Lung microvascular endothelial cell (primary cell): Measurements from ENCODE around the gene EPHA2. TPM values are rescaled to one million over a fixed set of nuclear protein-coding genes. Genes with fewer than 3 reads are reported as not detected.
A peak's percentile ranks its signal among the peaks of the same experiment; 100 is the strongest.

Experiments used
- DNase-seq, 2 donors: peaks; one replicate each; pipeline versions ENCODE4 v3.0.0 to v3.0.0-alpha.2; 2010; ENCODE audit warnings: low read depth in 2 of 2
- total RNA-seq: library from RNA; depleted of rRNA; stranded (reverse); fragments of >200 nt; gene quantifications from 2 replicates; pipeline ENCODE4 v1.2.1, GENCODE V29; 2014

The EPHA2 gene
- total RNA-seq, 1 donor from 2014 or later = 122 TPM

DNA sequence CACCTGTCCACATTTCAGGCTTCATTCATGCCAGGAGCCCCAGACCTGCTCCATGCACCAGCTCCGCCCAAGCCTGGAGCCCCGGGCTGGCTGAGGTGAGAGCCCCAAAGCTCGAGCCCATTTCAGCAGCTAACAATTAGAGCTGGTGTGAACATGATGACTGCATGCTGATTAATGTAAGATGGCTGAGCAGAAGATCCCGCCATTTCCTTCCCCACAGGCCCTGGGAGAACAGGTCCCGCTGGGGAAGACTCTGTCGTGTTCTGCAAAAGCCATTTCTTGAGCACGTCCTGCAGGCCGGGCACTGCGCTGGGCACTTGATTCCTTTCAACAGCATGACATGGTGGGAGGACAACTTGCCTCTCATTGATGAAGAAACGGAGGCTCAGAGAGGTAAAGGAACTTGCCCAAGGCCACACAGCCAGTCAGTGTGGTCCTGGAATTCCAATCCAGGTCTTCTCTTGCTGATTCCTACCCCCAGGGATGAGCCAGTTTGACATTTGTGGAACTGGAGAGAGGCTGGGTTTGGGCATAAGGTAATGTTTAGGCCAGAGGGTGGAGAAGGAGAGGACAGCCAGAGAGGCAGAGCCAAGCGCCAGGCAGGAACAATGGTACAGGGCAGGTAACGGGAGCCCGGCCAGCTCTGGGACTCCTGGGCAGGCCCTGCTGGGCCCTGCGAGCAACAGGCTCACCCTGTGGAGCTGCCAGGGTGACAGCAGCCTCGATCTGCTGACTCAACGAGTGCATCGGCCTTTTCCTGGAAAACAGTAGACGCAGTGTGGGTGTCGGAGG is 28.1 kb upstream of the EPHA2 start:
- DNase-seq = no peak

DNA sequence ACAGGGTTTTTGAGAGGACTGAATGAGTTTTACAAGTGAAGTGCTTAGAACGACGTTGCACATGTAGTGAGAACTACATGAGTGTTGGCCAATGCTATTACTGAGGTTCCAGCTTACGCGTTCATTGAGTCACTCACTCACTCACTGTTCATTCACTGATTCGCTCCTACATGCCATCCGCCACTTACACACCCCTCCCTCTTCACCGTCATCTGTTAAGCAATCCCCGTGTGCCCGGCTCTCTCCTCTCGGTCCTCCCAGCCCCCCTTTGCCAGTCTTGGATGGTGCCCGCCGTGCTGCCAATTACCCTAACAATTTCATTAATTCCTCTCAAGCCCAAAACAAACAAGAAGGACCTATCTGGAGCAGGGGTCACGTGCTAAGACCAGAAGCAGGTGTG is 27.3 kb upstream of the EPHA2 start:
- DNase-seq = peak; percentile 43 to 53

DNA sequence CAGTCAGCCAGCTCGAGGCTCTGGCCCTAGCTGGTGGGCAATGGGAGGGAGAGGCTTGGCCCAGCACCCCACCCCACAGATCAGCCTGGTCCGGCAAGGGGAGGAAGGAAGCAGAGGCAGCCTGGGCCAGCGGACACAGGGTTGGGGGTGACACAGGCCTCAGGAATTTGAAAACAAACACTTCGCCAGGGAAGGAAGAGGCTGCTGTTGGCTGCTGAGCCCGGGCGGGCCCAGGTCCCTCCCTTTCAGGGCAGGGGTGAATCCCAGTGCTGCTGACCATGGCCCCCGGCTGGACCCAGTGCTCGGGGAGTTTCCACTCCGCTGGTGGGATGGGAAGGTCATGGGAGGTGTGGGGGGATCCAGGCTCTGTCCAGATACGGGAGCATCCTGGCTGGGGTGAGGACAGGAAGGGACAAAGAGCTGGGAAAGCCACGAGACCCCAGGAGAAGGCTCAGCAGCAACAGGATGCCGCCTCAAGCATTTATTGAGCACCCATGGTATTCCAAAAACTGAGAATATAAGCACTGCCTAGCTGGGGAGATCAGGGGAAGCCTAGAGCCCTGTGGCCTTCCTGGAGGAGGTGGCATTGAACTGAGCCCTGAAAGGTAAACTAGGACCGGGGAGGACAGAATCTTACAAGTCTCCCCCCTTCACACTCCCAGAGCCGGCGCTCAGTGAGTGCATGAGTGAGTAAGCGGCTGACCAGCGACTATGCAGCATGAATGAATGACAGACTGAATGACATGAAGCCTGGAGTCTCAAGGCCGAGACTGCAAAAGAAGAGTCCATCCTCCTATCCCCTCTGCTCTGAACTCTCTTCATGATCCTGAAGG is 26.2 kb upstream of the EPHA2 start:
- peak; percentile 84 to 95 for DNase-seq

DNA sequence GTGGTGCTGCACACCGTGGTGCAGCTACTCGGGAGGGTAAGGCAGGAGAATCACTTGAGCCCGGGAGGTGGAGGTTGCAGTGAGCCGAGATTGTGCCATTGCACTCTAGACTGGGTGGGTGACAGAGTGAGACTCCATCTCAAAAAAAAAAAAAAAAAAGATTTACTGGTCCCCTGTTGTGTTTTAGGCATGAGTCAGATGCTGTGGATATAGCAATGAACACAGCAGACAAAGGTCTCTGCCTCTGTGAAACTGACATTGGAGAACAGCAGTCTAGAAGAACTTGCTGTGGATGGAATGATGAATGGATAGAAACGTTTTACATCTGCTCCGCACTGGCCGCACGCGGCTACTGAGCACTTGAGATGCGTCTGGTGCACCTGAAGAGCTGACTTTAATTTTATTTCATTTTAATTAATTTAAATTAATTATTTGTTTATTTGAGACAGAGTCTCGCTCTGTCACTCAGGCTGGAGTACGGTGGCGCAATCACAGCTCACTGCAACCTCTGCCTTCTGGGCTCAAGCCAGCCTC is 24.5 kb upstream of the EPHA2 start:
- DNase-seq = no peak

DNA sequence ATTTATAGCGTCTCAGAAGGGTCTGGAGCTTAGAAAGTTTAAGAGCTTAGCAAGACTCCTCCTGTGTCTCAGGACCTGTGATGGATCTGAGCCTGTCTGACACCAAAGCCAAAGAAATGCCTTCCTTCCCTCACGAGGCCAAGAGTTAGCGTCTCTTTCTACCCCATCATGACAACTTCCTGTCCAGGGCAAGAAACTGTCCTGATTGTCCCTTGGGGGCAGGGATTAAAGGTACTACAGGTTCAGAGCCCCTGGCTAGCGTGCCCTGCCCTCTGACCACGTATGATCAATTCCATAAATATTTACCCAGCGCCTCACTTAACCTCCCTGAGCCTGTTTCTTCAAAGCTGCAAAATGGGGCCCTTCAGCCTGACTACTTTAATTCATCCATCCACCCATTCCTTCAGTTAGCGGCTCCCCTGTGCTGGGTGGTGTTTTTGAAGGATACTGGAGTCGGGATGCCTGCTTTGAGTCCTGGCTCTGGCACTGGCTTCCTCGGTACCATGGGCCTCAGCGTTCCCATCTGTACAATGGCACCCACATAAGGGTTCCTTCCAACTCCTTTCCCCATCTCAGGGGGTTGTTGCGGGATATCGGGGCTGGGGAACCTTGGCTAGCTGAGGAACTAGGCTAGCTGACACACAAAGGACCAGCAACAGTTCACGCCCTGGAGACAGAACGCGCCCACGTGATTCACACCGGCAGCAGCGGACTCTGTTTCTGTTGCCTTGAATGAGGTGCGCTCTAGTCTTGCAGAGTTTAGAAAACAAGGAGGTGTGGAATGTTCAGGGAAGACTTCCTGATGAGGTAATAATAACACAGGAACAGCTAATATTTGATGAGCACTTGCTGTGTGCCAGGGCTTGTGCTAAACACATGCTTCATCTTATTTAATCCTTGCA is 23.0 kb upstream of the EPHA2 start:
- DNase-seq = no peak

DNA sequence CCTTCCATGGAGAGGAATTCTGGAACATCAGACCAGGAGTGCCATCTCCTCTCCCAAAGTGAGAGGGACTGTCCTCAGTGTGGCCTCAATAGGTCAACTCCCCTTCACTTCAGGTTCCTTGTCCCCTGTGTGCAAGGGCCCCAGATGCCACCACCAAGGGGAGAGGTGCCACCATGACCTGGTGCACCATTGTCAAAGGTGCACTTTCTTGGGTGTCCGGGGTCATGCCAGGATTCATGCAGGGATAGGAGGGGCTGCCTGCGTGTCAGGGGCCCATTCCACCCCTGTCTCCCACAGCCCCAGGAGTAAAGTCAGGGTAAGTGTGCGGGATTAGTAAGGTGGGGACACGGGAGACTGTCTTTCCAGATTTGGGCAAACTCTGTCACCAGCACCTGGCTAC is 21.4 kb upstream of the EPHA2 start:
- DNase-seq = no peak

DNA sequence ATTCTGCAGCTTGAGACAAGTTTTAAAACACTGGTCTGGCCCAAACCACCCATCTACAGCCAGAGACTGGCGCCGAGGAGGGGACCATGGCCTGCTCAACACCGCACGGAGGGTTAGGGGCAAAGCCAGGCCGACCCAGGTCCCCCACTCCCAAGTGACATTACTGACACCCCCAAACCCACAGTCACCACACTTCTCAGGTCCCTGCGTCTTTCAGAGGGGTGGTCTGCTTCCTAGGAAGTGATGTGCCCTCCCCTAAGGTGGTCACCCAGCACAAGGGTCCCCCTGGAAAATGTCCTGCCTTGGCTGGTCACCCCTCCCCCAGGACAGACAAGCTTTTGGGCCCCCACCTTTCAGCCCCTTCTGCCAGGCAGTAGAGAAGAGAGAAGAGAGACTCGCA is 20.8 kb upstream of the EPHA2 start:
- no peak for DNase-seq

DNA sequence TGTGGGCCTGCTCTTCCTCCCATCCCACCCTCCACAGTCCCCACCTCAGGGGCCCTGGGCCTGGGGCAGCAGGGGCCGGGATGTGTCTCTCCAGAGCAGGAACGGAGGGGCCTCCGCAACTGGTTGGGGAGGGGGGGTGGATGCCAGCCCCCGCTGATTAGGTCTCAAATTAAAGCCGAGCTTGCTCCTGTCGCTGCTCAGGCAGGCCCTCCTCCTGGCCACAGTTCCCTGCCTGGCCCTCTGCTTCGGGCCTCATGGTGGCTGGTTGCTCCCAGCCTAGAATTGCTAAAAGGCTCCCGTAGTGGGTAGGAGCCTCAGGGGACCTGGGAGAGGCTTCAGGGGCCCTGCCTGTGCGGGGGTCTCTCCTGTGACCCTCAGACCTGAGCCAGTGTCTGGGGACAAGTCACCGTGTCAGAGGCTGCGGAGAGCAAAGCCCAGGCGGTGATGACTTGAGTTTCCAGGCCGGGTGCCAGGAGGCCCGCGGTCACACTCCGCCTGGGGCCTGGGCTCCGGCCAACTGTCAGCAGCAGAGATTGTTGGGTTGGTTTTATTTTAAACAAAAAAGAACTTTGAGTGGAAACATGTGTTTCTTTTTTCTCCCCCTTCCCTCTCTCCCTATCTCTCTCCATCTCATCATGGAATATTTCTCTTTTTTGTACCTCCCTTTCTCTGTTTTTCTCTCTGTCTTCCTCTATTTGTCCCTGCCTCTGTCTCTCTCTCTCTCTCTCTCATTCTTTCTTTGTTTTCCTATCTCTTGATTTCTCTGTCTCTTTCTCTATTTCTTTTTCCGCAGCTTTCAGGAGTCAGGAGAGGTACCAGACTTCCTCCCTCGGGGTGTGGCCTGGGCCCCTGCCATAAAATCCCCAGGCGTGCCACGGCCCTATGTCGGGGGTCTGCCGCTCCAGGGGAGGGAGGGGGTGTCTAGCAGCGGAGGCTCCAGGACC is 20.0 kb upstream of the EPHA2 start:
- DNase-seq = peak; percentile 87 to 90

DNA sequence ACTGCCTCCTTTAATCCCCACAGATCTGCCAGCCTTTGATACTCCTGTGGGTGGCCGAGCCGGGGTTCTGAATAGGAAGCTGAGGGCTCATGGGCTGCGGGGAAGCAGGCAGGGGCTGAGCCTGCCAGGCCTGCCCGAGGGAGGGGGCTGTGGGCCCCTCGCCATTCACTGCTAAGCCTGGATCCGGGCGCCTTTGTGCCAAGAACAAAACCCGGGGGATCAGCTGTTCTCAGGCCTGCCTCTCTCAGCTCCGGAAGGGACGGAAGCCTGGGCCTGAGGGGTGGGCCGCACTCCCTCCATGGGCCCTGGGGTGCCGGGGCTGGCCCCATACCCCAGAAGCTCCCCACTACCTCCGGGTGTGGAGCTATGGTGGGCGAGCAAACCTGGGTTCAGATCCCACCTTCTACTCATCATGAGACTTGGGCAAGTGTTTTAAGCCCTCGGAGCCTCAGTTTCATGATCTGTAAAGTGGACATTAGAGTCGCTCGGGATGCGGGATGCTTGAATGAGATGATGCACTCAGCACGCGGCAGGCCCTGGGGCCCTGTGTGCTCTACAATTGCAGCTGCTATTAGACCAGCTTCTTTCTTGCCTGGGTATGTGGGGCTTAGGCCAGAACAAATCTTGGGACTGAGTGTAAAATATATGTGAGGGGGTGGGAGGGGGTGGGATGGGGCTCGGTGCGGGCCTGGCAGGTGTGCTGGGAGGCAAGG is 19.2 kb upstream of the EPHA2 start:
- no peak for DNase-seq

DNA sequence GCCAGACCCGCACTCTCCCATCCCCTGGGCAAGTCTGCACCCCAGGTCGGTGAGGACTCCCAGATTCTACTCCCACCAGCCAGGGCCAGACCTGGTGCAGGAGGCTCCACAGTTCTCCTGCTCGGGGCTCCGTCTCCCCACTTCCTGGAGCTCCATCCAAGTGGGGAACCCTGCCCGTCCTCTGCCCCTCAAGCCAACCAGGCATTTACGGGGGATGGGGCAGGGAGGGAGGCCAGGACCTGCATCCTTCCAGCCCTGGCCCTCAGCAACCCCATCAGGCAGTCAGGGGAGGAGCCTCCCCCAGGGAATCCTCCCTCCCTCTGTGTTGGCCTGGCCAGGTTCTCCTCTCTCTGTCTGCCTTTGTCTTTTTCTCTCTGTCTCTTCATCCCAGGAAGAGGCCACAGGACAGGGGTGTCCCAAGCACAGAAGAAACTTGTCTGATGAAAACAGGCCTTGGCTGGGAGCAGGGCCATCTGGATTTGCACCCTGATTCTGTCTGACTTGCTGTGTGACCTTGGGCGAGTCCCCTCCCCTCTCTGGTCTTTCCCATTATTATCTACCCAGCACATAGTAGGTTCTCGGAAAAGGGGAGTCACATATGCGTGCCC is 18.5 kb upstream of the EPHA2 start:
- no peak for DNase-seq

DNA sequence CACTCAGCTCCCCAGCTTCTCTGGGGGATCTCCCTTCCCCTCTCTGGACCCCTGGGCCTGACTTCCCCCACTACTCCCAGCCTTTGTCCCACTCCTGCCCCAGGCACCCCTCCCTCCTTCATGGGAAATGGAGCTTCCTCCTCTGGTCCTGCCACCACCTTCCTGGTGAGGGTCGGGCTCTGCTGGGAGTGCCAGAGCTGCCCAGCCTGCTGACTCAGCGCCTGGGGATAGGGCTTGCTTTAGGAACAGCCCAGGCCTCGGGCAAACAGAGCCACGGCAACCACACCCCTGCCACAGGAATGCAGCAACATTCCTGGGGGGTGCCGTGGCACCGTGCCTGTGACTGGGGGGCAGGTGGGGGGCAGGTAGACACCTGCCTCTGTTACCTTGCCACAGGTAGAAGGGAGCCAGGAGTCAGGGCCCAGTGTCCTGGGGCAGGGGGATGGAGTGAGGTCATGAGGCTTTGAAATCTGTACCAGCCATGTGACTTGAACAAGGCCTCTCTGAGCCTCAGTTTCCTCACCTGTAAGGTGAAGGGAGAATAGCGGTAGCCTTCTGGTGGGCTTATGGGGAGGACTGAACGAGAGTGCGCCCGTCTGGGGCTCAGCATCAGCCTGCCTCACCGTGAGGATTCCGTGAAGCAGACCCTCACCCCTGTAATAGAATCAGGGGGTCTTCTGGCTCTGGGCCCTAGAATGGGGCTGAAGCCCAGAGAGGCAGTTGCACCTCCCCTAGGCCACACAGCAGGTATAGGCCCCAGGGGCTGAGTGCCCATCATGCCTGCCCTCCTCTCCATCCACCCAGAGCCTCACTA is 17.8 kb upstream of the EPHA2 start:
- peak in 1 of 2 donors; percentile 49 for DNase-seq

DNA sequence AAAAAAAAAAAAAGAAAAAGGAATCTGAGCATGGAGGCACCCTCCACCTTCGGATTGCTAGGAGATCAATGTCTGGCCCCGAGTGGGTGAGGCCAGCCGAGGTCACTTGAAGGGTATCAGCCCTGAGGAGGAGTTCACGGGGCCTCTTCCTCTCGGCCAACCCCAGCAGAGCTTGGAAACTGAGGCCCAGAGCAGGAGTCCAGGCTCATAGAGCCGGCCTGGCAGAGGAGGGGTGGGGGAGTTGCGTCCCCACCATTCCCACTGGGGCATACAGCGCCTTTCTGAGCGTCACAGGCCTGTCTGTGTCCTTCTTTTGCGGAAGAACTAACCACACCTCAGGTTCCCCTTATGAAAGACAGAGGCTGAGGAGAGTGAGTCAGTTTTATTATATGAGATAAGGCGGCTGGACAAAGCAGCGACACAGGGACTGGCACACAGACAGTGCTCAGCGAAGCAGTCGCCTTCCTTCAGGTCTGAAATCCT is 17.1 kb upstream of the EPHA2 start:
- DNase-seq = peak in 1 of 2 donors; percentile 39

DNA sequence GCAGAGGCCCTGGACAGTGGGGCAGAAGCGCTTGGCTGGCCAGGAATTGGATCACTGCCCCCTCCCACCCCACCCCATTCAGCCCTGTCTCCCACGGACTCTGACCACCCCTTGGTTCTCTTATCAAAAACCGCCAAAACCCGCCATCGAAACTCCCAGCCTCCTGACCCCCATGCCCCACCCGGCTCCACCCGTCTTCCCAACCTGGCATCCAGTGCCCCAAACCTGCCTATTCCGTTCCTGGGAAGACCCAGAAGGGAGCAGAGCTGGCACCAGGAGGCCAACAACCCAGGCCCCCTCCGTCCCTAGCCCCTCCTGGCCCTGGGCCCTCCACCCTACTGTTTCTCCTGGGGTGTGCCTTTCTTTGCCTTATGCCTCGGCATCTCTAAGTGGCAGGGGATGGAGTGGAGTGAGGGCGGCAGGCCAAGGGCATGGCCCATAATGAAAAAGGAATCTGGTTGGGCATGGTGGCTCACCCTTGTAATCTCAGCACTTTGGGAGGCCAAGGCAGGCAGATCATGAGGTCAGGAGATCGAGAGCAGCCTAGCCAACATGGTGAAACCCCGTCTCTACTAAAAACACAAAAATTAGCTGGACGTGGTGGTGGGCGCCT is 16.5 kb upstream of the EPHA2 start:
- no peak for DNase-seq

DNA sequence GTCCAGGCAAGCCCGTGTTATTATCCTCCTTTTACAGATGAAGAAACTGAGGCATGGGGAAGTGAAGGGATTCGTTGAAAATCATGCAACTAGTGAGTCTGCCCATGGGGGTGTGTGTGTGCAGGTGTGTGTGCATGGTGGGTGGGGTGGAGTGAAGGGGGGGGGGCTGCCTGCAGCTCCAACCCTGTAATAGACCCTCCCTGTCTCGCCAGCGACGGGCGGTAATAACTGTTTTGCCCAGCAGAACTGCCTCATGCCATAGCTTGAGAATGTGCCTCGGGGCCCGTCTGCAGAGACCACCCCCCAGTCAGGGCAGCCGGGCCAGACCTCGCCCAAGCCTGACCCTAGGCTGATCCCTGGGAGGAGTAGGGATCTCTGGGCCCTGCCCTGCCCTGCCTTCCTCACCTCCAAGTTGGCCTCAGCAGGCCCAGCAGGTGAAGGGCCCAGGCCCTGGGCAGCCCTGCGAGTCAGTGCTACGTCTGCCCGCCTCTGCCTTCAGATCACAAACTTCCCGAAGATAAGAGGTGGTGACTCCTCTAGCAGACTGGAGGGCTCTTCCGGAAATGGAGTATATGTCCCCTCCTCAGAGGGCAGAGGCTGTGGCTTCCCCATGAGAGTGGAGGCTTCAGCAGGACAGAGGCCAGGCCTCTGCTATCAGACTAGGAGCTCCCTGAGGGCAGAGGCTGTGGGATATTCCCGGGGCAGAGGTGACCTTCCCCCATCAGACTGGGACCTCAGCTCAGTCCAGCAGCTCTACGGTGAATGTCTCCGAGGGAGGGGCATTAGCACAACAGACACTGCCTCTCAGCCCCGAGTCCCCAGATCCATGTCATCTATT is 15.7 kb upstream of the EPHA2 start:
- no peak for DNase-seq

DNA sequence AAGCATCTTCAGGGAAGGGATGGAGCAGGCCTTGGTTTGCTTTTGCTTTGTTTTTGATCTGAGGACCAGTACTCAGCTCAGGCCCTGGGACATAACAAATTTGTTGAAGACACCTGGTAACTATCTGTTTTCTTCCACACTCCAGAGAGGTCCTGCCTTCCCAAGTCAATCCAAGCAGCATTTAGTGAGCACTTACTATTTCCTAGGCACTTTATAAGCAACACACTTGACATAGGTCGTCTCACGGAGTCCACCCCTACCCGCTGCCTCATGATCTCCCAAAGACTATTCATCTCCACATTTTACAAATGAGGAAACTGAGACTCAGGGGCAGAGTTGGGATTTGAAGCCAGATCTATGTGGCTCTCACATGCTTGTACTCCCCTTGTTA is 14.4 kb upstream of the EPHA2 start:
- DNase-seq = no peak

DNA sequence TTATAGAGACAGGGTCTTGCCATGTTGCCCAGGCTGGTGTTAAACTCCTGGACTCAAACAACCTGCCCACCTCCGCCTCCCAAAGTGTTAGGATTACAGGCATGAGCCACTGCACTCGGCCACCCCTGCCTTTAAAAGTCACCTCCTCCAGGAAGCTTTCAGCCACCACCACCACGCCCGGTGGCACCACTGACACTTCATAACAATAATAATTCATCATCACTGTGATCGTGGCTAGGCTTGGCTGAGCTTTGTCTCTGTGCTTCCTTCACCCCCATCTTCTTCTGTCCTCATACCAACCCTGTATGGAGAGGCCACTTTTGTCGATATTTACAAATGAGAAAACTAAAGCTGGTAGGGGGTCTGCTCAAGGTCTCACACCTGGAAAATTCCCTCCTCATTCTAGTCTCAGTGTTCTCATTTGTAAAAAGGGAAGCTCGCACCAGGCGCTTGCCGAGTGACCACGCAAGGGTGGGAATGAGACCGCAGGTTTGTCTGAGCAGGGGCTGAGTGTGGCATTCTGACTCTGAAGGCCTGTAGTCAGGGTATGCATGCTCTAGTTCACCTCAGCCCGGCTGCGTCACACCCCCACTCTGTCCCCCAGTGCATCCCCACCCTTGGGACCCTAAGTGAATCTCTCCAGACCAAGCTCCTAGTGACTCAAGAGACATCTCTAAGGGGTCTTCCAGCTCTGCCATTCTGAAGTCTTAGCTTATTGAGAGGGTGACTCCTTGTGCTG is 12.9 kb upstream of the EPHA2 start:
- DNase-seq = no peak
